ENCODE measurements around the gene ARSA. TPM values are rescaled to one million over a fixed set of nuclear protein-coding genes. Genes with fewer than 3 reads are reported as not detected.

The ARSA gene
- 12.1 and 13.6 TPM in 2 replicates for total RNA-seq

GRCh38 chr22:50627642-50628542 is at the start of gene ARSA:
Gene ARSA, minus strand, starts transcription at chr22:50628152. Its CDS starts 373 bp downstream, at chr22:50627779.
- TF ChIP-seq CTCF (IDR thresholded peaks at IDR 0.05; ENCODE audit: insufficient read depth, low read length, severe bottlenecking): peak; percentile 56
- DNase-seq (ENCODE audit: low read depth): peak; percentile 60
- Histone ChIP-seq H3K27me3 (ENCODE audit: control insufficient read depth, insufficient read depth, low read length) (no peaks in the 10 kb centered on the region), H3K36me3 (ENCODE audit: control insufficient read depth, insufficient read depth, low read length) (peaks cover 8% of the 10 kb centered on the region), H3K4me3 (ENCODE audit: low read depth, low read length) (peak within 1 kb of the TSS; percentile 91)
- no peak for FAIRE-seq

GRCh38 chr22:50676661-50677492 is 48.9 kb upstream of the ARSA start:
- FAIRE-seq (no peak), DNase-seq (ENCODE audit: low read depth) (no peak)
- Histone ChIP-seq H3K27me3 (ENCODE audit: control insufficient read depth, insufficient read depth, low read length) (no peaks in the 10 kb centered on the region), H3K36me3 (ENCODE audit: control insufficient read depth, insufficient read depth, low read length) (peaks cover 2% of the 10 kb centered on the region), H3K4me3 (ENCODE audit: low read depth, low read length) (no peak overlapping the region)
- no peak for TF ChIP-seq CTCF (IDR thresholded peaks at IDR 0.05; ENCODE audit: insufficient read depth, low read length, severe bottlenecking)

- Histone ChIP-seq H3K4me3 (ENCODE audit: low read depth, low read length) (no peak overlapping the region), H3K27me3 (ENCODE audit: control insufficient read depth, insufficient read depth, low read length) (no peaks in the 10 kb centered on the region), H3K36me3 (ENCODE audit: control insufficient read depth, insufficient read depth, low read length) (peaks cover 2% of the 10 kb centered on the region)
- FAIRE-seq: no peak
- TF ChIP-seq CTCF (IDR thresholded peaks at IDR 0.05; ENCODE audit: insufficient read depth, low read length, severe bottlenecking): no peak
- no peak for DNase-seq (ENCODE audit: low read depth)
Measured at GRCh38 chr22:50676180-50676636, 48.3 kb upstream of the ARSA start.

GRCh38 chr22:50675553-50676179 is 47.7 kb upstream of the ARSA start:
- no peak for DNase-seq (ENCODE audit: low read depth)
- H3K4me3 ChIP-seq (ENCODE audit: low read depth, low read length): peak overlapping the region; percentile 41
- peak; percentile 89 for FAIRE-seq
- peaks cover 2% of the 10 kb centered on the region for H3K36me3 ChIP-seq (ENCODE audit: control insufficient read depth, insufficient read depth, low read length)
- no peaks in the 10 kb centered on the region for H3K27me3 ChIP-seq (ENCODE audit: control insufficient read depth, insufficient read depth, low read length)
- TF ChIP-seq CTCF (IDR thresholded peaks at IDR 0.05; ENCODE audit: insufficient read depth, low read length, severe bottlenecking): no peak

GRCh38 chr22:50674606-50675552 is 46.9 kb upstream of the ARSA start:
- Histone ChIP-seq H3K36me3 (ENCODE audit: control insufficient read depth, insufficient read depth, low read length) (peaks cover 2% of the 10 kb centered on the region), H3K27me3 (ENCODE audit: control insufficient read depth, insufficient read depth, low read length) (no peaks in the 10 kb centered on the region), H3K4me3 (ENCODE audit: low read depth, low read length) (peak overlapping the region; percentile 41)

More at GRCh38 chr22:50674606-50675552, 46.9 kb upstream of the ARSA start:
- FAIRE-seq (no peak), DNase-seq (ENCODE audit: low read depth) (peak; percentile 74)
- no peak for TF ChIP-seq CTCF (IDR thresholded peaks at IDR 0.05; ENCODE audit: insufficient read depth, low read length, severe bottlenecking)

Measured in bronchial epithelial cell (primary cell).